HepG2 (cell line): ENCODE data around the gene PLK3. TPM values are rescaled to one million over a fixed set of nuclear protein-coding genes. Genes with fewer than 3 reads are reported as not detected.

Experiments used
- GPBP1L1 ChIP-seq: sonication (generic); formaldehyde crosslinking; IDR thresholded peaks from 2 replicates; pipeline ENCODE4 v1.5.0; 2020; ENCODE audit warnings: mild to moderate bottlenecking, missing genetic modification reagents
- HIVEP1 ChIP-seq: sonication (generic); formaldehyde crosslinking; IDR thresholded peaks from 2 replicates; pipeline ENCODE4 v1.4.0; 2020; ENCODE audit warnings: mild to moderate bottlenecking, missing genetic modification reagents
- IKZF1 ChIP-seq: fragments of 450-650 bp; IDR thresholded peaks from 2 replicates; pipeline ENCODE4 v1.7.1; 2016
- KDM5B ChIP-seq: sonication (generic); formaldehyde crosslinking; IDR thresholded peaks from 2 replicates; pipeline ENCODE4 v1.4.0; 2020; ENCODE audit warnings: missing genetic modification reagents, mild to moderate bottlenecking, borderline replicate concordance
- MAFG ChIP-seq: sonication (generic); formaldehyde crosslinking; IDR thresholded peaks from 2 replicates; pipeline ENCODE4 v1.5.1; 2020; ENCODE audit warnings: mild to moderate bottlenecking, missing genetic modification reagents
- MATR3 ChIP-seq: sonication (generic); formaldehyde crosslinking; IDR thresholded peaks from 2 replicates; pipeline ENCODE4 v1.4.0; 2020; ENCODE audit warnings: missing genetic modification reagents
- MXD1 ChIP-seq: sonication (generic); formaldehyde crosslinking; IDR thresholded peaks from 2 replicates; pipeline ENCODE4 v1.4.0; 2020; ENCODE audit warnings: mild to moderate bottlenecking, missing genetic modification reagents
- MZF1 ChIP-seq: sonication (generic); formaldehyde crosslinking; IDR thresholded peaks from 2 replicates; pipeline ENCODE4 v1.8.1; 2023; ENCODE audit warnings: mild to moderate bottlenecking, missing genetic modification reagents, borderline replicate concordance
- RAD51 ChIP-seq: fragments of 450-650 bp; IDR thresholded peaks from 2 replicates; pipeline ENCODE4 v1.6.1; 2016; ENCODE audit warnings: borderline replicate concordance
- REPIN1 ChIP-seq: sonication (generic); formaldehyde crosslinking; IDR thresholded peaks from 2 replicates; pipeline ENCODE4 v1.8.0; 2022; ENCODE audit warnings: missing genetic modification reagents, low read depth, mild to moderate bottlenecking, borderline replicate concordance
- RNF2 ChIP-seq: fragments of 450-650 bp; conservative IDR thresholded peaks from 2 replicates; pipeline ENCODE4 v1.6.1; 2016; ENCODE audit warnings: low read depth
- STAT5B ChIP-seq: sonication (generic); formaldehyde crosslinking; IDR thresholded peaks from 2 replicates; pipeline ENCODE4 v1.4.0; 2020; ENCODE audit warnings: missing genetic modification reagents
- THAP11 ChIP-seq: IDR thresholded peaks from 2 replicates; pipeline ENCODE4 v1.6.1; 2016; ENCODE audit warnings: missing biosample characterization, missing genetic modification reagents
- TMF1 ChIP-seq: sonication (generic); formaldehyde crosslinking; IDR thresholded peaks from 2 replicates; pipeline ENCODE4 v1.8.1; 2022; ENCODE audit warnings: low read depth, missing genetic modification reagents
- TOPORS ChIP-seq: sonication (generic); formaldehyde crosslinking; IDR thresholded peaks from 2 replicates; pipeline ENCODE4 v1.8.0; 2023; ENCODE audit warnings: mild to moderate bottlenecking, missing genetic modification reagents
- ZBTB20 ChIP-seq: sonication (generic); formaldehyde crosslinking; IDR thresholded peaks from 2 replicates; pipeline ENCODE4 v1.8.1; 2023; ENCODE audit warnings: missing genetic modification reagents, low read depth, mild to moderate bottlenecking, borderline replicate concordance
- ZFP41 ChIP-seq: sonication (generic); formaldehyde crosslinking; IDR thresholded peaks from 2 replicates; pipeline ENCODE4 v1.4.0; 2020; ENCODE audit warnings: mild to moderate bottlenecking, missing genetic modification reagents, borderline replicate concordance
- ZNF143 ChIP-seq: sonication (generic); formaldehyde crosslinking; IDR thresholded peaks from 2 replicates; pipeline ENCODE4 v1.4.0; 2020; ENCODE audit warnings: missing genetic modification reagents
- ZNF337 ChIP-seq: sonication (generic); formaldehyde crosslinking; IDR thresholded peaks from 2 replicates; pipeline ENCODE4 v1.5.1; 2020; ENCODE audit warnings: missing genetic modification reagents, low read depth, mild to moderate bottlenecking, borderline replicate concordance
- ZNF44 ChIP-seq: sonication (generic); formaldehyde crosslinking; IDR thresholded peaks from 2 replicates; pipeline ENCODE4 v1.5.1; 2020; ENCODE audit warnings: mild to moderate bottlenecking, missing genetic modification reagents
- ZNF468 ChIP-seq: sonication (generic); formaldehyde crosslinking; IDR thresholded peaks from 2 replicates; pipeline ENCODE4 v1.8.0; 2022; ENCODE audit warnings: mild to moderate bottlenecking, moderate library complexity, missing genetic modification reagents
- ZNF546 ChIP-seq: sonication (generic); formaldehyde crosslinking; conservative IDR thresholded peaks from 2 replicates; pipeline ENCODE4 v1.8.1; 2023; ENCODE audit warnings: mild to moderate bottlenecking, missing genetic modification reagents
- ZNF567 ChIP-seq: sonication (generic); formaldehyde crosslinking; IDR thresholded peaks from 2 replicates; pipeline ENCODE4 v1.8.1; 2023; ENCODE audit warnings: mild to moderate bottlenecking, missing genetic modification reagents, borderline replicate concordance
- ZNF678 ChIP-seq: sonication (generic); formaldehyde crosslinking; IDR thresholded peaks from 2 replicates; pipeline ENCODE4 v1.4.0; 2020; ENCODE audit warnings: mild to moderate bottlenecking, missing genetic modification reagents
- ZSCAN21 ChIP-seq: sonication (generic); formaldehyde crosslinking; IDR thresholded peaks from 2 replicates; pipeline ENCODE4 v1.8.0; 2022; ENCODE audit warnings: mild to moderate bottlenecking, missing genetic modification reagents, moderate library complexity, borderline replicate concordance
- polyA plus RNA-seq, 8 experiments: library from polyadenylated mRNA; depleted of rRNA in 3 of 8; stranded (reverse) in 7 of 8; unstranded in 1 of 8; fragments of >200 nt; fragmentation: Illumina TruSeq in 4 of 8; extraction: Trizol in 4 of 8; gene quantifications; 2 replicates each; pipeline versions ENCODE4 v1.2.1 to v1.2.3, GENCODE V29; 2011 to 2016; ENCODE audit warnings: low read depth in 4 of 8, missing spikeins in 1 of 8, mixed read lengths in 1 of 8; ENCODE audit not compliant: insufficient read depth in 1 of 8
- total RNA-seq, 5 experiments: library from RNA; depleted of rRNA; stranded (reverse); fragments of >200 nt; fragmentation: Illumina TruSeq; extraction: Trizol; gene quantifications; 2 replicates each; pipeline ENCODE4 v1.2.3, GENCODE V29; 2016; ENCODE audit warnings: low read depth in 1 of 5
- TF ChIP-seq, protein P1 (sequence below): IDR thresholded peaks from 2 replicates; pipeline ENCODE4 v1.6.1; 2016; ENCODE audit warnings: control low read depth
- TF ChIP-seq, protein P2 (sequence below): IDR thresholded peaks from 2 replicates; pipeline ENCODE4 v1.6.1; 2016; ENCODE audit warnings: missing biosample characterization, missing genetic modification reagents, low read depth

Gene PLK3
- total and polyA plus RNA-seq, 2 of the 13 experiments (the other 11 are each of a cell fraction or from before 2014, with no cell fraction given): 9.8 to 16.9 TPM

DNA sequence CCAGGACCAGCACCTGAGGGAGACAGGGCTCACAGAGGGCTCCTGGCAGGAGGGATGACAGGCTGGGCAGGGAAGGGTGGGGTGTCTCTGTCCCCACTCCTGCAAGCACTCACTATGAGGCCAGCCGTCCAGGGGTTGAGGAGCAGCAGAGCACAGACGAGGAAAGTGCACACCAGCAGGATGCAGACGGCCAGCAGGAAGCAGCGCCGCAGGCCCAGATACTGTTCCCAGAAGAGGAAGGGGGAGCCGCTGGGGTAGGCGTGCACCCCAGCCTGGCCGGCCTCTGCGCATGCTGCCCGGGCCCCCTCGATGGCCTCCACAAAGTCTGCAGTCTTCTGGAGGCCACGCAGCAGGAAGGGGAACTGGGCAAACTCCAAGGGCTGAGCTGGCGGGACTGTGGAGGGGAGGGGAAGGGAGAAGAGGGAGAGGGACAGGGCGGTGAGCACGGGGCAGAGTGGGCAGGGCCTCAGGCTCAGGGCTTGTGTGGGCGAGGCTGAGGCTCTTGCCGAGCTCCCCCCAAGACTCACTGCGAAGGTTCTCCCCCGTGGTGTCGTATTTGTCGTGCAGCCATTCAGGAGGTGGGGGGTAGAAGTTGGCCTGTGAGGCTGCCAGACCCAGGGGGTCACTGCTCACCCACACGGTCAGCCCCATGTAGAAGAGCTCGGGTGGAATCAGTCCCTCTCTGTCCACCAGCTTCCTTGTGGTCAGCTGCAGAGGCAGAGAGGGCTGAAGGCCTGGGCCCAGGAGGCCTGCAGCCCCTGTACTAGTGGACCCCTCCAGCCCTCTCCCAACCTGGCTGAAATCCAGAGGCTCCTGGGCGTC, 26.4 kb downstream of the PLK3 start (continued):
- no peak for TF ChIP-seq GPBP1L1 (CRISPR knock-in tag)
- TF ChIP-seq STAT5B (CRISPR knock-in tag): no peak
- peak; percentile 69; the same call in 1 of the 2 replicates for TF ChIP-seq ZNF468
- TF ChIP-seq ZNF337 (CRISPR knock-in tag): no peak
- TF ChIP-seq, protein P1, sequence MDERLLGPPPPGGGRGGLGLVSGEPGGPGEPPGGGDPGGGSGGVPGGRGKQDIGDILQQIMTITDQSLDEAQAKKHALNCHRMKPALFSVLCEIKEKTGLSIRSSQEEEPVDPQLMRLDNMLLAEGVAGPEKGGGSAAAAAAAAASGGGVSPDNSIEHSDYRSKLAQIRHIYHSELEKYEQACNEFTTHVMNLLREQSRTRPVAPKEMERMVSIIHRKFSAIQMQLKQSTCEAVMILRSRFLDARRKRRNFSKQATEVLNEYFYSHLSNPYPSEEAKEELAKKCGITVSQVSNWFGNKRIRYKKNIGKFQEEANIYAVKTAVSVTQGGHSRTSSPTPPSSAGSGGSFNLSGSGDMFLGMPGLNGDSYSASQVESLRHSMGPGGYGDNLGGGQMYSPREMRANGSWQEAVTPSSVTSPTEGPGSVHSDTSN (CRISPR knock-in tag): no peak
- no peak; the same call in 1 of the 2 replicates for TF ChIP-seq MZF1 (CRISPR knock-in tag)
- no peak for TF ChIP-seq ZNF546
- no peak for TF ChIP-seq RAD51
- TF ChIP-seq THAP11 (CRISPR knock-in tag): peak; percentile 8; the same call in 1 of the 2 replicates
- peak; percentile 69 for TF ChIP-seq ZSCAN21
- TF ChIP-seq MXD1: peak; percentile 46
- TF ChIP-seq RNF2: no peak
- no peak for TF ChIP-seq MATR3 (CRISPR knock-in tag)
- TF ChIP-seq ZNF44: no peak
- TF ChIP-seq IKZF1: no peak
- no peak for TF ChIP-seq MAFG (CRISPR knock-in tag)
- TF ChIP-seq HIVEP1 (CRISPR knock-in tag): peak; percentile 71; the same call in 1 of the 2 replicates
- TF ChIP-seq, protein P2, sequence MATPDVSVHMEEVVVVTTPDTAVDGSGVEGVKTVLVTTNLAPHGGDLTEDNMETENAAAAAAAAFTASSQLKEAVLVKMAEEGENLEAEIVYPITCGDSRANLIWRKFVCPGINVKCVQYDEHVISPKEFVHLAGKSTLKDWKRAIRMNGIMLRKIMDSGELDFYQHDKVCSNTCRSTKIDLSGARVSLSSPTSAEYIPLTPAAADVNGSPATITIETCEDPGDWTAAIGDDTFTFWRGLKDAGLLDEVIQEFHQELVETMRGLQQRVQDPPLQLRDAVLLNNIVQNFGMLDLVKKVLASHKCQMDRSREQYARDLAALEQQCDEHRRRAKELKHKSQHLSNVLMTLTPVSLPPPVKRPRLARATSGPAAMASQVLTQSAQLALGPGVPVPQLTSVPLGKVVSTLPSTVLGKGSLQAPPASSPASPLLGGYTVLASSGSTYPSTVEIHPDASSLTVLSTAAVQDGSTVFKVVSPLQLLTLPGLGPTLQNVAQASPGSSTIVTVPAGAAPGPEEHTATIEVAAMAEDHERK (CRISPR knock-in tag): no peak
- TF ChIP-seq KDM5B: peak; percentile 50; the same call in 1 of the 2 replicates
- TF ChIP-seq TMF1 (CRISPR knock-in tag): no peak
- TF ChIP-seq ZNF678: no peak; the same call in 1 of the 2 replicates
- TF ChIP-seq ZNF143 (CRISPR knock-in tag): peak; percentile 54; the same call in 1 of the 2 replicates
- TF ChIP-seq REPIN1 (CRISPR knock-in tag): 0 out of 2 replicates have a peak, but pooled peaks have one; percentile 49
- TF ChIP-seq ZFP41 (CRISPR knock-in tag): no peak
- no peak for TF ChIP-seq TOPORS (CRISPR knock-in tag)
- TF ChIP-seq ZNF567 (CRISPR knock-in tag): peak; percentile 98
- peak; percentile 74; the same call in 1 of the 2 replicates for TF ChIP-seq ZBTB20
